ENCODE data around the gene ARL4A. TPM values are rescaled to one million over a fixed set of nuclear protein-coding genes. Genes with fewer than 3 reads are reported as not detected.

The ARL4A gene
- total and polyA plus RNA-seq, 9 of the 15 experiments (the other 6 are each of a cell fraction or from before 2014, with no cell fraction given): 118 to 688 (median 172) TPM

DNA sequence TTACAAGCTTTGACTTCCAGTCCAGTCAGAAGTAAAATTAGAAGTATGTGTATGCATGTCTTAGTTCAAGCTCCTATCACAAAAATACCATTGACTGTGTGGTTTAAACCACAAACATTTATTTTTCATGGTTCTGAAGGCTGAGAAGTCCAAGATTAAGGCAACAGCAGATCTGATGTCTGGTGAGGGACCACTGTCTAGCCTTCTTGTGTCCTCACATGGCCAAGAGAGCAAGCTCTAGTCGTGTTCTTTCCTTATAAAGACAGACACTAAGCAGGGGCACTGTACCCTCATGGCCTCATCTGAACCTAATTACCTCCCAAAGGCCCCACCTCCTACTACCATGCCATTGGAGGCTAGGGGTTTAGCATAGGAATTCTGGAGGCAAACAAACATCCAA, 41.3 kb upstream of the ARL4A start:
- no peaks in the 10 kb centered on the region for H3K9me3 ChIP-seq (replicated peaks; ENCODE audit: control insufficient read depth, insufficient read depth, low read depth, low read length)
- in situ Hi-C loops (cut with MboI) (no loop called here), intact Hi-C loops (cut with micrococcal nuclease) (no loop called here)
- ATAC-seq (peak; percentile 39), FAIRE-seq (peak; percentile 57), DNase-seq (ENCODE audit: extremely low read depth in 1 of 4, low spot score in 3 of 4) (peak in 1 of 4 experiments; percentile 38)
- no peak overlapping the region for H3K9ac ChIP-seq (ENCODE audit: insufficient read depth in 1 of 2, low read depth in 2 of 2, low read length in 2 of 2)
- H3K36me3 ChIP-seq (ENCODE audit: control insufficient read depth, insufficient read depth, low read length): peaks cover 2% of the 10 kb centered on the region; the same call in 2 of the 3 replicates
- WGBS (ENCODE audit: insufficient coverage, low coverage, missing lambda C conversion rate): 0% methylated on average over 1 of the region's 1 CpG
- H3K9me1 ChIP-seq (ENCODE audit: control insufficient read depth, insufficient read depth, low read length): peaks cover 3% of the 10 kb centered on the region
- H4K20me1 ChIP-seq (replicated peaks; ENCODE audit: control insufficient read depth, insufficient read depth, low read length): no peaks in the 10 kb centered on the region
- H3K4me1 ChIP-seq (replicated peaks in 1 of 2; ENCODE audit: control insufficient read depth in 2 of 2, insufficient read depth in 2 of 2, low read length in 2 of 2): peaks cover 0 to 7% of the 10 kb centered on the region in 2 experiments; a peak in 4 of 5 replicates
- BruUV-seq (replicated peaks): no TSS peak
- H3K4me3 ChIP-seq: no peak overlapping the region
- H3K4me2 ChIP-seq (ENCODE audit: insufficient read depth, low read length): no peak overlapping the region
- H3K27me3 ChIP-seq (ENCODE audit: control insufficient read depth in 2 of 2, insufficient read depth in 2 of 2, low read length in 2 of 2): no peaks in the 10 kb centered on the region
- POLR2A ChIA-PET: interaction anchor here (0.6 kb wide), 1 partner anchor 82 kb away, joined by 3 read pairs; no protein-coding TSS in a partner anchor
- H3K27ac ChIP-seq (ENCODE audit: extremely low read depth, low read depth, low read length): peak overlapping the region; percentile 19; the same call in 1 of the 3 replicates
- peak overlapping the region; percentile 70 for H2AFZ ChIP-seq (ENCODE audit: low read depth, low read length)
- no peaks in the 10 kb centered on the region for H3K79me2 ChIP-seq (ENCODE audit: control insufficient read depth, insufficient read depth, low read length)
- CTCF ChIA-PET (ENCODE audit: low intra/inter-chr PET ratio): no interaction called here
- TF ChIP-seq ZNF444 (CRISPR knock-in tag; IDR thresholded peaks at IDR 0.05): no peak
- no peak for TF ChIP-seq HIVEP1 (CRISPR knock-in tag; IDR thresholded peaks at IDR 0.05)
- TF ChIP-seq, protein P1, sequence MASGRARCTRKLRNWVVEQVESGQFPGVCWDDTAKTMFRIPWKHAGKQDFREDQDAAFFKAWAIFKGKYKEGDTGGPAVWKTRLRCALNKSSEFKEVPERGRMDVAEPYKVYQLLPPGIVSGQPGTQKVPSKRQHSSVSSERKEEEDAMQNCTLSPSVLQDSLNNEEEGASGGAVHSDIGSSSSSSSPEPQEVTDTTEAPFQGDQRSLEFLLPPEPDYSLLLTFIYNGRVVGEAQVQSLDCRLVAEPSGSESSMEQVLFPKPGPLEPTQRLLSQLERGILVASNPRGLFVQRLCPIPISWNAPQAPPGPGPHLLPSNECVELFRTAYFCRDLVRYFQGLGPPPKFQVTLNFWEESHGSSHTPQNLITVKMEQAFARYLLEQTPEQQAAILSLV (tag; IDR thresholded peaks at IDR 0.05): no peak
- no peak for TF ChIP-seq VEZF1 (CRISPR knock-in tag; IDR thresholded peaks at IDR 0.05)
- TF ChIP-seq TAF9B (IDR thresholded peaks at IDR 0.05; ENCODE audit: partially characterized antibody): no peak
- no peak for TF ChIP-seq THAP7 (CRISPR knock-in tag; IDR thresholded peaks at IDR 0.05)
- no peak for TF ChIP-seq STAG1 (CRISPR knock-in tag; IDR thresholded peaks at IDR 0.05; ENCODE audit: borderline replicate concordance)
- no peak for TF ChIP-seq SOX6 (IDR thresholded peaks at IDR 0.05)
- peak; percentile 39 for TF ChIP-seq NCOR1 (IDR thresholded peaks at IDR 0.05)
- peak; percentile 50 for TF ChIP-seq CBFA2T3 (IDR thresholded peaks at IDR 0.05)
- no peak for TF ChIP-seq ELF1 (tag; IDR thresholded peaks at IDR 0.05)
- no peak for TF ChIP-seq TRIM25 (IDR thresholded peaks at IDR 0.05; ENCODE audit: borderline replicate concordance)
- TF ChIP-seq ZNF232 (CRISPR knock-in tag; IDR thresholded peaks at IDR 0.05): no peak
- peak; percentile 73 for TF ChIP-seq TEAD4 (IDR thresholded peaks at IDR 0.05; ENCODE audit: low read length)
- TF ChIP-seq TEAD4 (CRISPR knock-in tag; IDR thresholded peaks at IDR 0.05; ENCODE audit: borderline replicate concordance): no peak
- no peak for TF ChIP-seq NR4A1 (CRISPR knock-in tag; IDR thresholded peaks at IDR 0.05)
- TF ChIP-seq NR4A1 (tag; IDR thresholded peaks at IDR 0.05): no peak
- no peak for TF ChIP-seq RFX5 (IDR thresholded peaks at IDR 0.05; ENCODE audit: low read depth, low read length)
- peak; percentile 70 for TF ChIP-seq TCF3 (CRISPR knock-in tag; IDR thresholded peaks at IDR 0.05)
- TF ChIP-seq CC2D1A (IDR thresholded peaks at IDR 0.05): no peak
- 0 out of 2 replicates have a peak, but pooled peaks have one; percentile 12 for TF ChIP-seq CXXC5 (CRISPR knock-in tag; IDR thresholded peaks at IDR 0.05)
- TF ChIP-seq SMAD4 (CRISPR knock-in tag; conservative IDR thresholded peaks at IDR 0.05): peak; percentile 88
